GM18505 (cell line): ENCODE data around the gene FH.
A peak's percentile ranks its signal among the peaks of the same experiment; 100 is the strongest.

Experiments
- ATAC-seq: cut with Tn5 transposase; IDR thresholded peaks from one replicate; pipeline ENCODE4 v1.9.1; 2021; ENCODE audit not compliant: unreplicated experiment
- POLR2A ChIP-seq: IDR thresholded peaks from 4 replicates; pipeline ENCODE4 v1.6.1; 2011; ENCODE audit warnings: borderline replicate concordance; ENCODE audit not compliant: insufficient read depth, insufficient read length; ENCODE audit errors: extremely low read depth

Gene FH

DNA sequence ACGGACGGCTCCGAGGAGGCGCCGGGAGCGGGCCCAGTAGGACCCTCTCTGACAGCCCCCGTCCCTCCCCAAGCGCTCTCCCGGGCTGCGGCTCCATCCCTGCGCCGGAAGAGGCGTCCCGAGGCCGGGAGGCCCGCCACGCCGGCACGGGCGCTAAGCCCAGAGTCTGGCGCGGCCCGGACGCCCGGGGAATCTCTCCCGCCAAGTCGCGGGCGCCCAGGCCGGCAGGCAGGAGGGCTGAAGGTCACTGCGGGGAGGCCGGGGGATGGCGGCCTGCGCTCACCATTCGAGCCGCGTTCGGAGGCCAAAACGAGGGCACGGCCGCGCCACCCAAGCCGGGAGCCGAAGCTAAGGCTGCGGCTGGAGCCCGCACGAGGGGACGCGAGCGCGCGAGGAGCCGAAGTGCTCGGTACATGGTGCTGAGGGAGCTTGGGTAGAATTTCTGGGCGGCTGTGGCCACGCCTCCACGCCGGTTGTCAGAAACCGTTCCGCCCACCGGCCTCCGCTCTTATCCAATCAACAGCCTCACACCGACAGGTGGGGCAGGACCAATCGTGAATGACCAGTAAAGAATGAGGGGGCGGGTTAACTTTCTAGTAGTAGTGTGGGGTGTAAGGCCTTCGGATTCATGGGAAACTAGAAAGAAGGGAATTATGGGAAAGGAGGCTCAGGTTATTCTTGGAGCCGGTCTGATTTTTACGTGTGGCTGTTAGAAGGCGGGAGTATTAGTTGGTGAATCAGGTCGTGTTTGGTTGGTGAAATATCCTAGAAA, at the start of gene FH:
Gene FH, minus strand, starts transcription at position 448 of the 772 bp plus-strand sequence. Its CDS starts 33 bp downstream, at position 415.
- peak; percentile 97 for ATAC-seq
- TF ChIP-seq POLR2A, result peak; percentile 96

DNA sequence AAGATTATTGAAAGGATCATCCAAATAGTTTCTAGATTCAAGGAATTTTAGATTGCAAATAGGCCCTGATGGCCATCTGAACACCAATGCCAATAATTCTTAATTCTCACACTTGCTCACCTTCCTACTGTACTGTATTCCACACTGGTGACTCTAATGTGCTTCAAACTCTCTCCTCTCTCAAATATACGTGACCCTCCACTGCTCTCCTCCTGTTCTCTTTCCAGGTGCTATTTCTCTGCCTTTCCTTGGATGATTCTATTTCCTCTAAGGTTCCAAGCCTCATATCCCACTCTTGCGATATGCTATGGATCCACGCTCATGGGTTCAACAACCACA, 41.3 kb upstream of the FH start:
- no peak for ATAC-seq
- no peak for TF ChIP-seq POLR2A

DNA sequence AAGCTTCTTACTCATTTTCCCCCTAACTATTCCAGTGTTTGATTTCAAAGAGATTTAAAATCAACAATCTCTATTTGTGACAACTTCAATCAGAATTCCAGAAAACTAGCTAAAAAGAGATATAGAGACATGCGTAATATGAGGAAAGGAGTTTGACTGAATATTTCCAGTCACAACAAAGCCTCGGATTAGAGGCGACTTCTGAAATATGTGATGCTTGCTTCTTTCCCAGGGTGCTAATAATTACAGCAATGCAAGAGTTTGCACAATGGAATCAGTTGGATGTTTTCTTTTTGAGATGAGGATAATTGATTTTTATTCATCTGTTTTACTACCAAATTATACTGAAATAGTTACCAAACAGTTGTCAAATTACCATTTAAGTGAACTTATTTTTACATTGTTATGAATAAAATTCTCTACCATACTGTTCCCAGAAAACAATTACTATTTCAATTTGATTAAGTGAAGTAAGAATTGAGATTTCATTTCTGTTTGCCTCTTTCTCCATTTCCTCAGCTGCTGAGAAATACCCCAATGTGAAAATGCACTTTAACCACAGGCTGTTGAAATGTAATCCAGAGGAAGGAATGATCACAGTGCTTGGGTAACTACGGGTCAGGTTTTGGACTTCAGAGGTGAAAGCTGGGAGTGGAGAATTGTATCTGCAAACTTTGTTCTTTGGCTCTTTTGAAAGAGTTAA, 40.7 kb upstream of the FH start:
- TF ChIP-seq POLR2A, result no peak

DNA sequence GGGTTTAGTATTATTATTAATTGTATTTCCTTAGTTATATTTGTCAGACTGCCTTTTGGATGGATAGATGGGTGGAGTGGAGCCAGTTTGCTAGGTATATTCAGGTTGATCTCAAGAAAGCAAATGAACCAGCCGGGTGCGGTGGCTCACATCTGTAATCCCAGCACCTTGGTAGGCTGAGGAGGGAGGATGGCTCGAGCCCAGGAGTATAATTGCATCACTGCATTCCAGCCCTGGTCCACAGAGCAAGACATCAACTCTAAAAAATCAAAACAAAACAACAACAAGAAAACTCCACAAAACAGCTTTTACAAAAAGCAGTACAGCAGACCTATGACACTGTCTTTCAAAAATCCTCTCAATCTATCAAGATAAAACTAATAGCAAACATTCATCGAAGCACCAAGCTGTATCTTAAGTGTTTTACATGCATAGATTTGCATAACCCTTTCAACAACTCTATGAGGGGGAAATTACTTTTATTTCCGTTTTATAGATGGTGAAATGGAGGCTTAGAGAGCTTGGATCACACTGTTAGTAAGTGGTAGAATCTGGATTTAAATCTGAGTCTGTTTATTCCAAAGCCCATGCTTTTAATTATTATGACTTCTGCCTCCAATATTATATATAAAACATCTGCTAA, 38.1 kb upstream of the FH start:
- ATAC-seq, result no peak
- no peak for TF ChIP-seq POLR2A

More for the DNA sequence above, 40.7 kb upstream of the FH start:
- ATAC-seq, result no peak

DNA sequence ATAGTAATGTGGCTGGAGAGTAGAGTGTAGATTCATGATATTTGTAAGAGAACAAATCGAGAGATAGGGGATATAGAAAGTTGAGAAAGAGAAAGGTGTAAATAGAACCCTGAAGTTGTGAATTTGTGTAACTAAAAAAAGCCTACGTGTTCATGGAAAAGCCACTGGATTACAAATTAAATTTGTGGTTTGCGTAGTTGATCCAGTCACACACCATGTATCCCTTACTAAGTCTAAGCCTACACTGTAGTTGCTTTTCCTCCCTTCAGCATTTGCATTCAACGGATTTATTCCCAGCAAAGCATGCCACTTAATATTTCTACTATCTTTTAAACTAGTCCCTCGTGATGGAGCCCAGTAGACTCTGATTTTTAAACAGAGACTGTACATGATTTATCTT, 37.5 kb upstream of the FH start:
- TF ChIP-seq POLR2A, result no peak
- ATAC-seq, result no peak

DNA sequence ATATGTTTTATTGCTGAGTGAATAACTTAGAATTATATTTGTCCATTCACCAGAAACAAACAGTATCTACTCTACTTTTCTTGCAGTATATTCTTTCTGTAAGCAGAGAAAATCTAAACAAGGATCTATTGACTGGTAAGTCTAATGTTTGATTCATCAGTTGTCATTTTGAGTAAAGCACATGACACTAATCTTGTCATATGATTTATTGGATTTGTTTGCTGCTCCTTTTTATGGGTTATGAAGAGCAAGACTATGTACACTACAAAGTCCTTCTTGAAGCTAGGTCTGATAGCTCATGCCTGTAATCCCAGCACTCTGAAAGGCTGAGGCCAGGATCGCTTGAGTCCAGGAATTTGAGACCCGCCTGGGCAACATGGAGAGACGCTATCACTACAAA, 36.0 kb upstream of the FH start:
- ATAC-seq, result no peak
- TF ChIP-seq POLR2A, result no peak

DNA sequence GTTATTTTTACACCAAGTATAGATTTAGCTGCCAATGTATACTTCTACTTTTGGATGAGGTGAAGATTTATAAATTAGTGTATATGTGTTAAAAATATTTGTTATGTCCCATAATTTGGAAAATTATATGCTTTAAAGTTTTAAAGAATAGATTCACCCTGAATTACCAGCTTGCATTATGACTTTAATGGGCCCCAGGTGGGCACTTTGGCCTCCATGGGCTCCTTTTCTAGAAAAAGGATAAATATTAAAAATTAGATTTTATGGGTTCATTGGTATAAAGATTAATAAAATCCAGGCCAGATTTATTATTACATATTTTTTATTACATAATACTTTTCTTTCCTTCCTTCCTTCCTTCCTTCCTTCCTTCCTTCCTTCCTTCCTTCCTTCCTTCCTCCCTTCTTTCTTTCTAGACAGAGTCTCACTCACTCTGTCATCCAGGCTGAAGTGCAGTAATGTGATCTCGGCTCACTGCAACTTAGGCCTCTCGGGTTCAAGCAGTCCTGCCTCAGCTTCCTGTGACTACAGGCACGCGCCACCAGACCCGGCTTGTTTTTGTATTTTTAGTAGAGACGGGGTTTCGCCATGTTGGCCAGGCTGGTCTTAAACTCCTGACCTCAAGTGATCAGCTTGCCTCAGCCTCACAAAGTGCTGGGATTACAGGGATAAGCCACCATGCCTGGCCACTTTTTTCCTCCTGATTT, 34.5 kb upstream of the FH start:
- no peak for ATAC-seq
- TF ChIP-seq POLR2A, result no peak

DNA sequence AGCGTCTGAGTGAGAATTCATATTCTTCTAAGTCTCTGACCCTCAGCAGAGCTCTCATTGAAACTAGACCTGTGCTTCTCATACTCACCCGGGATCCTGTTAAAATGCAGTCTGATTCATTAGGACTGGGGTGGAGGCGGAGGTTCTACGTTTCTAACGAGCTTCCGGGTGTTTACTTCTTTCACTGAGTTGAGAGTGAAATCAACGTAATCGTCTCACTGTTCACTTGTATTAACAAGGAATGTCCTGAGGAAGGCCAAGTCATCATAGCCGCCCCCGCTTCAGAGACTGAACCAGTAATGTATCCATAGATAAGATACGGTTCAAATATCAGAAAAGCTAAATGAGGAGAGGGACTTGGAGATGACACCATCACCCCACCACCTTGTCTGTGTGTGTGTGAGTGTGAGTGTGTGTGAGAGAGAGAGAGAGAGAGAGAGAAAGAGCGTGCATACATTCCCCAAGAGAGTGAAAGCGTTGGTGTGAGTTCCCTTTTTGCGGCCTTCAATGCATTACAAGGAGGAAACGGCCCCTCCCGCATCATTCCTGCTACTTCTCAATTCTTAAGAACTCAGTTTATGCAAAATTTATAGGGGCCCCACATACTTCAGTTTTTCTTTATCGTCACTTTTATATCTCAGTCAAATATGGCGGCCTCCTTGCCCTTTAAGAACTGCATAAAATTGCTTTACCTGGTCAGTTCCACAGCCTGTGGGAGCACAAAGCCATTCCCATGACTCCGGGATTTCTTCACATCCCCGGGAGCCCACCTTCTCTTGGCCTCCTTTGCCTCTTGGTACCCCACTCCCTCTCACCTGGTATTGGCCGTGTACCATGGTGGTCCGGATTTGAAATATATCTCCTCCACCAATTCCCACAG, 32.4 kb upstream of the FH start:
- ATAC-seq, result peak; percentile 82
- TF ChIP-seq POLR2A, result peak; percentile 62

DNA sequence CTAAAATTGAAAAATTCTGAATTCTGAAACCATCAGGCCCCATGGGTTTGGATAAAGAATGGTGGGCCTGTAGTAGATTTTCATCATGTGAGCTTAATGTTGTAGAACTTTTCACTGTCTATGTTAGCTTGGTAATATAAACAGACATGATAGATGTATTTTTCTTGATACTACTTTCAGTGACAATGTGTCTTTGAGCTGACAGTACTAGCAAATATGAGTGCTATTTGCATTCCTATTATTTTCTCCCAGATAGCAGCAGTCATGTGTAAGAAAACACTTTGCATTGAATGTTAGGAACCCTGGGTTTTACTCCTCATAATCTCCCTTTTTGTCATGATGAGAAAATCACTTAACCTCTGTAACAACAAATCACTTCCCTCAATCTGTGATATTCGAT, 30.8 kb upstream of the FH start:
- no peak for ATAC-seq
- no peak for TF ChIP-seq POLR2A

DNA sequence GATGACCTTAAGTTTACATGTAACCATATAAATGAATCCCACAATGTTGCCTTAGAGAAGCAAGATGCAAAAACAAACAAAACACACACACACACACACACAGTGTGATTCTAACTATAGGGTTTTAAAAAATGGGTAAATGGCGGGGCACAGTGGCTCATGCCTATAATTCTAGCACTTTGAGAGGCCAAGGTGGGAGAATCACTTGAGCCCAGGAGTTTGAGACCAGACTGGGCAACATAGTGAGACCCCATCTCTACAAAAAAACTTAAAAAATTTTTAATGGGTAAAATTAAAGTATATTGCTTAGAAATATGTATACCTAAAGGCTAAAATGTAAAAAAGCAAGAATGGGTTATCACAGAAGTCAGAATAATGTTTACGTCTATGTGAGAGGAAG, 28.5 kb upstream of the FH start:
- ATAC-seq, result no peak
- no peak for TF ChIP-seq POLR2A

DNA sequence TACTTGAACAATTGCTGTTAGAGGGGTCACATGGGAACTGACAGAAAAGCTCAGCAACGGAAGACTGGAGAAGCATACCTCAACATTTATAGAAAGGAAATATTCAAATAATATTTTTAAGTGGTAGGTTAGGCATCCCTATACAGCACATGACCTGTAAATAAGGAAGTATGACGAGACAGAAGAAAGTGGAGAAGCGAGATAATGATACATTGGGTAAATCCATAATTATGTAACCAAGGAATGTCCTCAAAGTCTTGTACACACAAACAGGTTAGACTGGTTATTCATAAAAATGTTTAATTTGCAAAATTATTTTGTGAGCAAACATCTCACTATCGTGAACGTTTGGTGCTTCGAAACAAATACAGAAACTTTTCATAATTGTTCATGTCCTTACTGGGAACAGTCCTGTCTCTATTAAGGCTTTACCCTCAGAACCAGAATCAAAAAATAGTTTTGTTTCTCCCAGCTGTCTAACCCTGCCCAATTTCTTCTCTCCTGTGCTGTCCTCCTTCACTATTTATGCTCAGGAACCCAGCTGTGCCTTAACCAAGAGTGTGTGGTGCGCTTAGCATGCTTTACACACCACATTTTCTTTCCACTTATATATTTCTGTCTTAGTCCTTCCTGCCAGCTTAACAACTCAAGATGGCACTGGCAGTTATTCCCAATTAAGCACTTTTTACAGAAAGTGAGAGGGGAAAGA, 22.8 kb upstream of the FH start:
- no peak for ATAC-seq

DNA sequence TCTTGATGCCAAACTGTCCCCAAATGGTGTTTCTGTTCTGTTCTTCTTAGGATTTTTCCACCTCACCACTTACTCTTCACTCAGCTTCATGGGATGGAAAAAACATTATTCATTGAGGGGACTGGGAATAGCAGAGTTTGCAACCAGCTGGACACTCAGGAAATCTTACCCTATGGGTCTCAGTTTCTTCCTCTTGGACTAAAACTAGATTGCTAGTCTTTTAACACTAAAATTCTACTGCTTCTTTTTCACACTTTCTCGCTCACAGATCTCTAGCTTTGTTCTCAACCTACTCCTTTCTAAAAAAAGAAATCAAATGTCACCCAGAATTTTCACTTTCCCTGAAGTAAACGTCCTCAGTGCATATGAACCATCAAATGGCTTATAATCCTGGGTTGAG, 17.4 kb upstream of the FH start:
- no peak for TF ChIP-seq POLR2A
- ATAC-seq, result no peak

More for the DNA sequence above, 22.8 kb upstream of the FH start:
- no peak for TF ChIP-seq POLR2A
